NT2/D1 (cell line): ENCODE data around the gene CASP10.

ENCODE experiments used
- DNase-seq: peaks from one replicate; pipeline ENCODE4 v3.0.0-alpha.2; 2011; ENCODE audit warnings: low read depth, low spot score
- H3K27me3 ChIP-seq: 2 replicates; pipeline ENCODE4 v1.6.0; 2011; ENCODE audit warnings: mild to moderate bottlenecking; ENCODE audit not compliant: insufficient read length, insufficient read depth
- H3K36me3 ChIP-seq: 2 replicates; pipeline ENCODE4 v1.6.1; 2011; ENCODE audit warnings: mild to moderate bottlenecking, low read length, mixed read lengths; ENCODE audit not compliant: insufficient read depth, insufficient read length
- H3K4me1 ChIP-seq: 2 replicates; pipeline ENCODE4 v1.5.1; 2011; ENCODE audit not compliant: insufficient read depth, insufficient read length
- H3K4me3 ChIP-seq: 2 replicates; pipeline ENCODE4 v1.5.1; 2011; ENCODE audit warnings: low read depth; ENCODE audit not compliant: insufficient read length
- H3K9ac ChIP-seq: 2 replicates; pipeline ENCODE4 v1.6.0; 2011; ENCODE audit warnings: low read depth; ENCODE audit not compliant: insufficient read length
- H3K9me3 ChIP-seq: 2 replicates; pipeline ENCODE4 v1.5.1; 2011; ENCODE audit warnings: mild to moderate bottlenecking, low read length; ENCODE audit not compliant: insufficient read depth
- SUZ12 ChIP-seq: IDR thresholded peaks from 2 replicates; pipeline ENCODE4 v1.6.1; 2011; ENCODE audit not compliant: insufficient read length, insufficient read depth; ENCODE audit errors: extremely low read depth
- YY1 ChIP-seq: IDR thresholded peaks from 2 replicates; pipeline ENCODE4 v1.6.1; 2011; ENCODE audit not compliant: insufficient read length, insufficient read depth
- ZNF274 ChIP-seq: IDR thresholded peaks from 2 replicates; pipeline ENCODE4 v1.6.1; 2011; ENCODE audit warnings: mild to moderate bottlenecking, low read depth, low read length

CASP10 gene

DNA sequence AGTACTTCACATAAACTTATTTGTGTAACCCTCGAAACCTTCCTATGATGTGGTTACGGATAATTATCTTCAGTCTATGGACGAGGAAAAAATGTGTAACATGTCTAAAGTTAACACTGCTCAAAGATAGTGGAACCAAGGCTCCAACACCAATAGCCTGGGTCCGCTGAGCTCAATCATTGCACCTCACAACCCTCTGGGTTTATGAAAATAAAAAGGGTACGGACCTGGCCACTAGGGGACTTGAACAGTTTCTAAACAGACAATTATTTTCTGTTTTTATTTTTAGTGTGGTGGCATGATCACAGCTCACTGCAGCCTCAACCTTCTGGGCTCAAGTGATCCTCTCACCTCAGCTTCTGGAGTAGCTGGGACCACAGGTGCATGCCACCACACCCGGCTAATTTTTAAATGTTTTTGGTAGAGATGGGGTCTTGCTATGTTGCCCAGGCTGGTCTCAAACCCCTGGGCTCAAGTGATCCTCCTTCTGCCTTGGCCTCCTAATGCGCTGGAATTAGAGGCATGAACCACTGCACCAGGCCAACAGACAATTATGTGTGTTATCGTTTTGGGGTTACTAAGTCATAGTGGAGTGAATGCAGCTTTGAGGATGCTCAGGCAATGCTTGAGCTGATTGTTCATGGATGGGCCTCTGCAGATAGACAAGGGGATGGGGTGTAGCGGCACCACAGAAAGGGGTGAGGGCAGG lies 87.5 kb downstream of the CASP10 start:
- Histone ChIP-seq H3K36me3 (peaks cover 68% of the 10 kb centered on the region), H3K4me1 (no peaks in the 10 kb centered on the region), H3K9me3 (no peaks in the 10 kb centered on the region), H3K9ac (no peak overlapping the region), H3K27me3 (no peaks in the 10 kb centered on the region), H3K4me3 (no peak overlapping the region)
- no peak for TF ChIP-seq ZNF274
- no peak for TF ChIP-seq YY1
- TF ChIP-seq SUZ12, result no peak
- DNase-seq, result no peak

DNA sequence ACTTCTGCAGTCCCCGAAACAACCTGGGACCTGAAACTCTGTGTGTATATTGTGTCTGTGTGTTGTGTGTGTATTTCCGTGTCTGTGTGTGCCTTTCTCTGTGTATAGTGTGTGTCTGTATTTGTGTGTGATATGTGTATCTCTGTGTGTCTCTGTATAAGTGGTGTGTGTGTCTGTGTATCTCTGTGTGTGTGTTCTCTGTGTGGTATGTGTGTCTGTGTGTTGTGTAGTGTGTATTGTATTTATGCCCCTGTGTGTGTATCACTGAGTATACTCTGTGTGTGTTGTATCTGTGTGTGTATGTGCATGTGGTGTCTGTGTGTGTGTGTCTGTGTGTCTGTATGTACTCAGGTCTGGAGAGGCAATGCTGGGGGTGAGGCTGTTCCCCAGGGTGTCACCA lies 89.0 kb downstream of the CASP10 start:
- peaks cover 74% of the 10 kb centered on the region for H3K36me3 ChIP-seq

DNA sequence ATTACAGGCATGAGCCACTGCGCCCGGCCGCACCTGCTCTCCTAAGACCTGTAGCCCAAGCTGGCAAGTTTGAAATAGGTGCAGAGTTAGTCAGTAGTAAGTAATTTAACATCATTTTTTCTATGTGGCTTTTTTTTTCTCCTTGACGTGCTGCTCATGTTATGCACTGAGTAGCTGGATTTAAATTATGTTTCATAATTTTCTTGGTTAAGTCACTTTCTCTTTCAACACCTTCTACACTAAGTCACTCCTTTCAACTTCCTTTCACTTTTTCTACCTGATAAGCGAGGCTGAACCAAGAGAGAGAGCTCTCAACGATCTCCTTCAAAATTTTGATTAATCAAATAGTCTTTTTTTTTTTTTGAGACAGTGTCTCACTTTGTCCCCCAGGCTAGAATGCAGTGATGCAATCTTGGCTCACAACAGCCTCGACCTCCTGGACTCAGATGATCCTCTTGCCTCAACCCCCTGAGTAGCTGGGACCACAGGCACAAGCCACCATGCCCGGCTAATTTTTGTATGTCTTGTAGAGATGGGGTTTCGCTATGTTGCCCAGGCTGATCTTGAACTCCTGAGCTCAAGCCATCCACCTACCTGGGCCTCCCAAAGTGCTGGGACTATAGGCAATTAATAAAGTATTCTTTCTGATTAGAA lies 90.5 kb downstream of the CASP10 start:
- H3K27me3 ChIP-seq, result no peaks in the 10 kb centered on the region
- H3K9me3 ChIP-seq, result no peaks in the 10 kb centered on the region
- no peak for DNase-seq
- H3K4me1 ChIP-seq, result no peaks in the 10 kb centered on the region
- no peak overlapping the region for H3K9ac ChIP-seq
- TF ChIP-seq YY1 (no peak), SUZ12 (no peak), ZNF274 (no peak)
- peaks cover 79% of the 10 kb centered on the region for H3K36me3 ChIP-seq
- no peak overlapping the region for H3K4me3 ChIP-seq

More for the DNA sequence above, 89.0 kb downstream of the CASP10 start:
- DNase-seq, result no peak
- Histone ChIP-seq H3K27me3 (no peaks in the 10 kb centered on the region), H3K4me3 (no peak overlapping the region), H3K9ac (no peak overlapping the region), H3K9me3 (no peaks in the 10 kb centered on the region), H3K4me1 (no peaks in the 10 kb centered on the region)
- TF ChIP-seq YY1, result no peak
- TF ChIP-seq ZNF274, result no peak
- no peak for TF ChIP-seq SUZ12

DNA sequence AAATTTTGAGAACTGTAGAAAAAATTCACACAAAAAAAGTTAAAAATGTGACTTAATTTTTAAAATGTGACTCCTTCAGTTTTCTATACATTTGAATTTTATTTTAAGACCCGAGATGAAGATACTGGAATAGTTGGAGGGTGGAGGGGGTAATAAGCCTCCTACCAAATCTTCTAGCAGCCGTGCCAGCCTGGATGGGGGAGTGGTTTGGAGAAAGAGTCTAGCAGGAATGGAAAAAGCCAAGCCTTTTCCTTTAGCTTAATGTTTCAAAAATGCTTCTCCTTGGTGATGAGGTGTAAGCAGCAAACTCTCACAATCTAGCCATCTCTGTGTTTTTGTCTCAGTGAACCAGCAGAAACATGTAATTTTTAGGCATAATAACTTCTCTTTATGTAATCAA lies 92.1 kb downstream of the CASP10 start:
- DNase-seq, result no peak
- Histone ChIP-seq H3K36me3 (peaks cover 78% of the 10 kb centered on the region), H3K9ac (no peak overlapping the region), H3K9me3 (no peaks in the 10 kb centered on the region), H3K4me1 (no peaks in the 10 kb centered on the region), H3K4me3 (no peak overlapping the region), H3K27me3 (no peaks in the 10 kb centered on the region)
- TF ChIP-seq ZNF274 (no peak), SUZ12 (no peak), YY1 (no peak)

DNA sequence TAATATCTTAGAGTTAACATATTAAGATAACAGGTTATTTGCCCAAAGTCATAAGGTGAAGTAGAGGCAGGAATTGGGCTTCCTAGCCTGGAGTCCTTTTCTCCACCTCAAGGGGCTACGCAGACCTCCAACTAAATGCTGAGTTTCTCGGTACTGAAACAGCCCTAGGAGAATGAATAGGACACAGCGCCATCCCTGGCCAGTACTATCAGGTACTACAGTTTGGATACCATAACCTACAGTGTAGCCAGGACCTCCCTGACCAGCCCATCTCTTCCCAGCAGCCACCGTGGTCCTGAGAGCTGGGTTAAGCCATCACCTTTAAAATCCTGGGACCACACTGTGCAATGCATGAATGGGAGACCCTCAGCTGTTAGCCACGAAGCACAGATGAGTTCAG lies 93.0 kb downstream of the CASP10 start:
- Histone ChIP-seq H3K9ac (no peak overlapping the region), H3K9me3 (no peaks in the 10 kb centered on the region), H3K4me3 (no peak overlapping the region), H3K36me3 (peaks cover 76% of the 10 kb centered on the region), H3K4me1 (no peaks in the 10 kb centered on the region), H3K27me3 (no peaks in the 10 kb centered on the region)
- no peak for DNase-seq
- TF ChIP-seq SUZ12 (no peak), YY1 (no peak), ZNF274 (no peak)

DNA sequence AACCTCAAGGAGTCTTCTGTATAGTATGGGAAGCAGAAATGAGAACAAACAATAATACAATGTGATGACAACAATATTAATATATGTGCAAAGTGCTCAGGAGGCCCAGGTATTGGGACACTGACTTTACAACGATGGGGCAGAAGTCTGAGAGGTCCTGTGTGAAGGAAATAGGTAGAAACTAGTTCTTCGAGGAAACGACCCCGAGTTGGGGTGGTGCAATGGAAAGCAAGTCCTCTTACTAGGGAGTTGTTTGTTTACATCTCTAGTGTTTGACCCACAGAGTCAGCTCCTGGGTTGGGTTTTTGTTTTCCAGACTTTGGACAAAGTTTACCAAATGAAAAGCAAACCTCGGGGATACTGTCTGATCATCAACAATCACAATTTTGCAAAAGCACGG lies 93.6 kb downstream of the CASP10 start:
- Histone ChIP-seq H3K4me1 (no peaks in the 10 kb centered on the region), H3K27me3 (no peaks in the 10 kb centered on the region), H3K36me3 (peaks cover 71% of the 10 kb centered on the region), H3K4me3 (no peak overlapping the region), H3K9ac (no peak overlapping the region), H3K9me3 (no peaks in the 10 kb centered on the region)
- TF ChIP-seq YY1 (no peak), SUZ12 (no peak), ZNF274 (no peak)
- DNase-seq, result no peak
